Stimulated activated CD8-positive, alpha-beta memory T cell treated with anti-CD3 and anti-CD28 coated beads, Interleukin-15, amount 100 ng/mL, for 4 hours (primary cell): ENCODE measurements around the gene C4A.
"Not testable (repeated sequence)": the region's sequence is repeated elsewhere in the genome, so short reads cannot be mapped to it uniquely, and the experiment has no call there.

ENCODE experiments used
- DNase-seq, 2 donors: peaks; one replicate each; pipeline ENCODE4 v3.0.0-alpha.2; 2020; ENCODE audit warnings: low read depth in 2 of 2

The C4A gene

GRCh38 chr6:31961616-31962015, 20.2 kb upstream of the C4A start:
- DNase-seq: no peak

- DNase-seq: no peak
These were observed 17.9 kb upstream of the C4A start for GRCh38 chr6:31963921-31964320.

- DNase-seq: no peak
These were observed 16.2 kb upstream of the C4A start for GRCh38 chr6:31965700-31966099.

GRCh38 chr6:31966506-31966905, 15.4 kb upstream of the C4A start:
- DNase-seq: no peak

- DNase-seq: no peak
These were observed 14.6 kb upstream of the C4A start for GRCh38 chr6:31966997-31967925.

- DNase-seq: no peak
These were observed 13.9 kb upstream of the C4A start for GRCh38 chr6:31967926-31968320.

- DNase-seq: no peak
These were observed 13.5 kb upstream of the C4A start for GRCh38 chr6:31968326-31968725.

- no peak for DNase-seq
These were observed 12.8 kb upstream of the C4A start for GRCh38 chr6:31968791-31969711.

- DNase-seq: no peak
These were observed 11.9 kb upstream of the C4A start for GRCh38 chr6:31969712-31970603.

GRCh38 chr6:31970604-31971271, 11.1 kb upstream of the C4A start:
- no peak for DNase-seq

GRCh38 chr6:31971279-31971992, 10.4 kb upstream of the C4A start:
- no peak for DNase-seq

GRCh38 chr6:31971993-31972708, 9.7 kb upstream of the C4A start, which contains the start of gene DXO:
TSS of gene DXO (minus strand) at chr6:31972138. CDS start at chr6:31971675, 463 bp downstream.
- peak; percentile 96 to 98 for DNase-seq

- no peak for DNase-seq
These were observed 9.0 kb upstream of the C4A start for GRCh38 chr6:31972709-31973350.

GRCh38 chr6:31976065-31976464, 5.8 kb upstream of the C4A start:
- DNase-seq: not testable (repeated sequence)

- no peak for DNase-seq
These were observed 3.9 kb upstream of the C4A start for GRCh38 chr6:31977816-31978431.

- no peak for DNase-seq
These were observed 3.0 kb upstream of the C4A start for GRCh38 chr6:31978831-31979230.

- DNase-seq: no peak
These were observed 2.5 kb upstream of the C4A start for GRCh38 chr6:31979238-31979898.
